ENCODE results near the gene ABCG1.

ABCG1 gene

DNA sequence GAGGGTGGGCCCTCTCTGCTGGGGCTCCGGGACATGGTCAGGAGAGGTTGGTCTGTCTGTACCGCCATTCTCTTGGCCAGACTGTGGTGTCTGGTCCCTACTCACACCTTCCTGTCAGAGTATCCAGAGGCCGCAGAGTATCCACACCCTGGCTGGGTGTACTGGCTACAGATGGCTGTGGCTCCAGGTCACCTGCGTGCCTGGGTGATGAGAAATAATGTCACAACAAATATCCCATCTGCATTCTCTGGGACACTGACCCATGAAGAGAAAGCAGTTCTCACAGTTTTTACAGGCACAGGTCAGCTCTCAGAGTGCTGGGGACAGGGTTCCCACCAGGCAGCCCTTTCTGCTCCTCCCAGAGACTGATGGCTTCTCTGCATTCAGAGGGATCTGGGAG, 37.4 kb downstream of the ABCG1 start:
- H3K4me1 ChIP-seq (ENCODE audit: low read depth, poor library complexity, severe bottlenecking) = no peaks in the 10 kb centered on the region
- H3K4me2 ChIP-seq = no peak overlapping the region
- TF ChIP-seq CTCF (conservative IDR thresholded peaks at IDR 0.05; ENCODE audit: low read depth, low read length) = no peak

DNA sequence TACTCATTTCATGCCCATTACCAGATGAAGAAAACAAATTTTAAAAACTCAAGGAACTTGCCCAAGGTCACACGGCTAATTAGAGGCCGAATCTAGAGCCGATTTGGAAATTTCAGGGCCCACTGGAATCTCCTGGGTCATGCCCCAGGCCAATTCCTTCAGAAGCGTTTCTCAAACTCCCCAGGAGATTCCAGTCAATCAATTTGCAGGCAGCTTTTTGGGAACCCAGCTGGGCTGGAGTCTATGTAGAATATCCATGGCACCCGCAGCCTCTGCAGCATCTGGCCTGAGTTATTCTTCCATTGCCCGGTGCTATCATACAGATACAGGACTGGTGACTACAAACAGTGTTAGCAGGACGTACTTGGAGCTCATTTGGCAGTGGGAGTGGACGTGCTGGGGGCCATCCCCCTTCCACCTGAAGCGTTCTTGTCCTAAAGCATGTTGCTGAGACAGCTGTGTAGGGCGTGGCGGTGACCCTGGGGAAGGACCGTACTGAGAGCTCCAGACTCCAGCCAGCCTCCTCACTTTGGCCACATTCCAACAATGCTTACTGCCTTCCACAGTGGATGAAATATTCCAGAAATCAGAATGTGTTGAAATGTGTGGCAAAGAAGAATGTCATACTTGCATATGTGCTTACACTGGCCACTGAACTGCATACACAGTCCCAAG, 38.3 kb downstream of the ABCG1 start:
- Histone ChIP-seq H3K4me2 (no peak overlapping the region), H3K27me3 (ENCODE audit: insufficient read depth, low read depth) (no peaks in the 10 kb centered on the region), H4K20me1 (ENCODE audit: insufficient read depth) (no peaks in the 10 kb centered on the region), H3K4me3 (IDR thresholded peaks at IDR 0.05; ENCODE audit: insufficient read depth, low read depth, low read length) (no peak overlapping the region), H3K9ac (no peak overlapping the region), H2AFZ (ENCODE audit: low read depth) (no peak overlapping the region), H3K27ac (no peak overlapping the region), H3K4me1 (ENCODE audit: low read depth, poor library complexity, severe bottlenecking) (no peaks in the 10 kb centered on the region), H3K36me3 (ENCODE audit: insufficient read depth) (no peaks in the 10 kb centered on the region), H3K79me2 (ENCODE audit: insufficient read depth, low read depth) (no peaks in the 10 kb centered on the region)
- TF ChIP-seq CTCF (conservative IDR thresholded peaks at IDR 0.05; ENCODE audit: low read depth, low read length) = no peak

More for the DNA sequence above, 37.4 kb downstream of the ABCG1 start:
- Histone ChIP-seq H3K79me2 (ENCODE audit: insufficient read depth, low read depth) (no peaks in the 10 kb centered on the region), H4K20me1 (ENCODE audit: insufficient read depth) (no peaks in the 10 kb centered on the region), H3K9ac (no peak overlapping the region), H3K4me3 (IDR thresholded peaks at IDR 0.05; ENCODE audit: insufficient read depth, low read depth, low read length) (no peak overlapping the region), H2AFZ (ENCODE audit: low read depth) (no peak overlapping the region), H3K36me3 (ENCODE audit: insufficient read depth) (no peaks in the 10 kb centered on the region), H3K27me3 (ENCODE audit: insufficient read depth, low read depth) (no peaks in the 10 kb centered on the region), H3K27ac (no peak overlapping the region)

GRCh38 chr21:42258150-42258884, 39.4 kb downstream of the ABCG1 start:
- H3K27me3 ChIP-seq (ENCODE audit: insufficient read depth, low read depth) = no peaks in the 10 kb centered on the region
- TF ChIP-seq CTCF (conservative IDR thresholded peaks at IDR 0.05; ENCODE audit: low read depth, low read length) = peak; percentile 91
- H3K79me2 ChIP-seq (ENCODE audit: insufficient read depth, low read depth) = no peaks in the 10 kb centered on the region
- H3K36me3 ChIP-seq (ENCODE audit: insufficient read depth) = no peaks in the 10 kb centered on the region
- no peak overlapping the region for H3K4me2 ChIP-seq
- no peaks in the 10 kb centered on the region for H3K4me1 ChIP-seq (ENCODE audit: low read depth, poor library complexity, severe bottlenecking)
- no peak overlapping the region for H3K9ac ChIP-seq
- H3K4me3 ChIP-seq (IDR thresholded peaks at IDR 0.05; ENCODE audit: insufficient read depth, low read depth, low read length) = no peak overlapping the region
- H2AFZ ChIP-seq (ENCODE audit: low read depth) = no peak overlapping the region
- no peaks in the 10 kb centered on the region for H4K20me1 ChIP-seq (ENCODE audit: insufficient read depth)
- no peak overlapping the region for H3K27ac ChIP-seq

DNA sequence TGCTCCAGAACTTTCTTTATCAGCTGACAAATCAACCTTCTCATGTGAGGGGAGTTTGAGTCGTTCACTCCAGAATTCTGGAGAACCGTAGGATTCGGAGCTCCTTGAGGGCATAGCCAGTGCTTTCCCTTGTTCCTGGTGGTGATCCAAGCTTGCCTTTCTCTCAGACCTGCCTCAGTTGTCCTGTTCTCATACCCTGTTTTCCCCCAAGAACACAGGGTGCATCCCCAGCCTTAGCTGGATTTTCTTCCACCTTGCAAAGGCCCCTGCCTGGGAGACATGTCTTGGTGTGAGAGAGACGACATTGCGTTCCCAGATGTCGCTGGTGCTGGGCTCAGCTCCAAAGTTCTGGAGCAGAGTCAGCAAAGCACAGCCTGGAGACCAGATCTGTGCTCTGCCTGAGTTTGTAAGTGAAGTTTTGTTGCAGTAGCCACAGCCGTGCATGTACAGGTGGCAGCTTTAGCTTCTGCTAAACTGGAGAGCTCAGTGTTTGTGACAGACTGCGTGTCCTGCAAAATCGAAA, 40.0 kb downstream of the ABCG1 start:
- peak; percentile 44; the same call in 1 of the 2 replicates for TF ChIP-seq CTCF (conservative IDR thresholded peaks at IDR 0.05; ENCODE audit: low read depth, low read length)
- Histone ChIP-seq H2AFZ (ENCODE audit: low read depth) (no peak overlapping the region), H3K79me2 (ENCODE audit: insufficient read depth, low read depth) (no peaks in the 10 kb centered on the region), H3K4me2 (no peak overlapping the region), H3K4me1 (ENCODE audit: low read depth, poor library complexity, severe bottlenecking) (no peaks in the 10 kb centered on the region), H3K4me3 (IDR thresholded peaks at IDR 0.05; ENCODE audit: insufficient read depth, low read depth, low read length) (no peak overlapping the region), H3K9ac (no peak overlapping the region), H4K20me1 (ENCODE audit: insufficient read depth) (no peaks in the 10 kb centered on the region), H3K27ac (no peak overlapping the region), H3K36me3 (ENCODE audit: insufficient read depth) (no peaks in the 10 kb centered on the region), H3K27me3 (ENCODE audit: insufficient read depth, low read depth) (no peaks in the 10 kb centered on the region)

All from KMS-11 (cell line).